ENCODE measurements around the gene PFDN6.

DNA sequence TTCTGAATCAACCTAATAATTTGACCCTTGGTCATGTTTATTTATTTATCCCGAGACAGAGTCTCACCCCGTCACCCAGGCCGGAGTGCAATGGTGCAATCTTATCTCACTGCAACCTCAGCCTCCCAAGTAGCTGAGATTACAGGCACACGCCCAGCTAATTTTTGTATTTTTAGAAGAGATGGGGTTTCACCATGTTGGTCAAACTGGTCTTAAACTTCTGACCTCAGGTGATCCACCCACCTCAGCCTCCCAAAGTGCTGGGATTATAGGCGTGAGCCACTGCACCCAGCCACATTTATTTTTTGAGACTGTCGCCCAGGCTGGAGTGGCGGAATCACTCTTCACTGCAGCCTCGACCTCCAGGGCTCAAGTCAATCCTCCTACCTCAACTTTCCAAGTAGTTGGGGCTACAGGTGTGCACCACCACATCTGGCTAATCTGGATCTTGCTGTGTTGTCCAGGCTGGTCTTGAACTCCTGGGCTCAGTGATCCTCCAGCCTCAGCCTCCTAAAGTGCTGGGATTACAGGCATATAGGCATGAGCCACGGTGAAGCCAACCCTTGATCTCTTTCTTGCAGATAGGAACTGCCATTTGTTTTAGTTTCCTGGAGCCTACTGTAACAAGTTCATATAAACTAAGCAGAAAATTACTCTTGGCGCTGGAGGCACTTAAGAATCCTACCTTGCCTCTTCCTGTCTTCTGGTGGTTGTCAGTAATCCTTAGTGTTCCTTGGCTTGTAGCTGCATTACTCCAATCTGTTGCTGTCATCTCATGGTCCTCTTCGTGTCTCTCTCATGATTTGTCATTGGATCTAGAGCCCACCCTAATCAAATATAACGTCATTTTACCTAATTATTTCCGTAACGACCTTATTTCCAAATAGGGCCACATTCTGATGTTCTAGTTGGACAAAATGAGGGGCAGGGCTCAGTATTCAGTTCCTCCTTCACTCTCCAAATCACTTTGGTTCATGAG is 15.2 kb upstream of the PFDN6 start:
- TF ChIP-seq, protein P1, sequence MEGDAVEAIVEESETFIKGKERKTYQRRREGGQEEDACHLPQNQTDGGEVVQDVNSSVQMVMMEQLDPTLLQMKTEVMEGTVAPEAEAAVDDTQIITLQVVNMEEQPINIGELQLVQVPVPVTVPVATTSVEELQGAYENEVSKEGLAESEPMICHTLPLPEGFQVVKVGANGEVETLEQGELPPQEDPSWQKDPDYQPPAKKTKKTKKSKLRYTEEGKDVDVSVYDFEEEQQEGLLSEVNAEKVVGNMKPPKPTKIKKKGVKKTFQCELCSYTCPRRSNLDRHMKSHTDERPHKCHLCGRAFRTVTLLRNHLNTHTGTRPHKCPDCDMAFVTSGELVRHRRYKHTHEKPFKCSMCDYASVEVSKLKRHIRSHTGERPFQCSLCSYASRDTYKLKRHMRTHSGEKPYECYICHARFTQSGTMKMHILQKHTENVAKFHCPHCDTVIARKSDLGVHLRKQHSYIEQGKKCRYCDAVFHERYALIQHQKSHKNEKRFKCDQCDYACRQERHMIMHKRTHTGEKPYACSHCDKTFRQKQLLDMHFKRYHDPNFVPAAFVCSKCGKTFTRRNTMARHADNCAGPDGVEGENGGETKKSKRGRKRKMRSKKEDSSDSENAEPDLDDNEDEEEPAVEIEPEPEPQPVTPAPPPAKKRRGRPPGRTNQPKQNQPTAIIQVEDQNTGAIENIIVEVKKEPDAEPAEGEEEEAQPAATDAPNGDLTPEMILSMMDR (IDR thresholded peaks at IDR 0.05) = no peak
- TF ChIP-seq, protein P2, sequence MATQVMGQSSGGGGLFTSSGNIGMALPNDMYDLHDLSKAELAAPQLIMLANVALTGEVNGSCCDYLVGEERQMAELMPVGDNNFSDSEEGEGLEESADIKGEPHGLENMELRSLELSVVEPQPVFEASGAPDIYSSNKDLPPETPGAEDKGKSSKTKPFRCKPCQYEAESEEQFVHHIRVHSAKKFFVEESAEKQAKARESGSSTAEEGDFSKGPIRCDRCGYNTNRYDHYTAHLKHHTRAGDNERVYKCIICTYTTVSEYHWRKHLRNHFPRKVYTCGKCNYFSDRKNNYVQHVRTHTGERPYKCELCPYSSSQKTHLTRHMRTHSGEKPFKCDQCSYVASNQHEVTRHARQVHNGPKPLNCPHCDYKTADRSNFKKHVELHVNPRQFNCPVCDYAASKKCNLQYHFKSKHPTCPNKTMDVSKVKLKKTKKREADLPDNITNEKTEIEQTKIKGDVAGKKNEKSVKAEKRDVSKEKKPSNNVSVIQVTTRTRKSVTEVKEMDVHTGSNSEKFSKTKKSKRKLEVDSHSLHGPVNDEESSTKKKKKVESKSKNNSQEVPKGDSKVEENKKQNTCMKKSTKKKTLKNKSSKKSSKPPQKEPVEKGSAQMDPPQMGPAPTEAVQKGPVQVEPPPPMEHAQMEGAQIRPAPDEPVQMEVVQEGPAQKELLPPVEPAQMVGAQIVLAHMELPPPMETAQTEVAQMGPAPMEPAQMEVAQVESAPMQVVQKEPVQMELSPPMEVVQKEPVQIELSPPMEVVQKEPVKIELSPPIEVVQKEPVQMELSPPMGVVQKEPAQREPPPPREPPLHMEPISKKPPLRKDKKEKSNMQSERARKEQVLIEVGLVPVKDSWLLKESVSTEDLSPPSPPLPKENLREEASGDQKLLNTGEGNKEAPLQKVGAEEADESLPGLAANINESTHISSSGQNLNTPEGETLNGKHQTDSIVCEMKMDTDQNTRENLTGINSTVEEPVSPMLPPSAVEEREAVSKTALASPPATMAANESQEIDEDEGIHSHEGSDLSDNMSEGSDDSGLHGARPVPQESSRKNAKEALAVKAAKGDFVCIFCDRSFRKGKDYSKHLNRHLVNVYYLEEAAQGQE (IDR thresholded peaks at IDR 0.05; ENCODE audit: insufficient read depth in 1 of 2, low read depth in 2 of 2, low read length in 1 of 2) = no peak

Measured in Panc1 (cell line).